Transverse colon (tissue), 3 donors: ENCODE measurements around the gene TTYH3.

Source experiments
- POLR2A ChIP-seq: fragments of 450-650 bp; IDR thresholded peaks from one replicate; pipeline ENCODE4 v1.6.1; 2016; ENCODE audit warnings: antibody characterized with exemption, mild to moderate bottlenecking, moderate library complexity
- TF ChIP-seq, protein P1 (sequence below), 5 experiments: fragments of 200-600 bp in 3 of 5; fragments of 450-650 bp in 2 of 5; sonication (generic) in 3 of 5; IDR thresholded peaks; 1 replicate in 2 of 5; 2 replicates in 3 of 5; pipeline ENCODE4 v1.5.1; 2016 to 2017; ENCODE audit warnings: antibody characterized with exemption in 5 of 5, inconsistent platforms in 3 of 5, mild to moderate bottlenecking in 2 of 5, moderate library complexity in 1 of 5

DNA sequence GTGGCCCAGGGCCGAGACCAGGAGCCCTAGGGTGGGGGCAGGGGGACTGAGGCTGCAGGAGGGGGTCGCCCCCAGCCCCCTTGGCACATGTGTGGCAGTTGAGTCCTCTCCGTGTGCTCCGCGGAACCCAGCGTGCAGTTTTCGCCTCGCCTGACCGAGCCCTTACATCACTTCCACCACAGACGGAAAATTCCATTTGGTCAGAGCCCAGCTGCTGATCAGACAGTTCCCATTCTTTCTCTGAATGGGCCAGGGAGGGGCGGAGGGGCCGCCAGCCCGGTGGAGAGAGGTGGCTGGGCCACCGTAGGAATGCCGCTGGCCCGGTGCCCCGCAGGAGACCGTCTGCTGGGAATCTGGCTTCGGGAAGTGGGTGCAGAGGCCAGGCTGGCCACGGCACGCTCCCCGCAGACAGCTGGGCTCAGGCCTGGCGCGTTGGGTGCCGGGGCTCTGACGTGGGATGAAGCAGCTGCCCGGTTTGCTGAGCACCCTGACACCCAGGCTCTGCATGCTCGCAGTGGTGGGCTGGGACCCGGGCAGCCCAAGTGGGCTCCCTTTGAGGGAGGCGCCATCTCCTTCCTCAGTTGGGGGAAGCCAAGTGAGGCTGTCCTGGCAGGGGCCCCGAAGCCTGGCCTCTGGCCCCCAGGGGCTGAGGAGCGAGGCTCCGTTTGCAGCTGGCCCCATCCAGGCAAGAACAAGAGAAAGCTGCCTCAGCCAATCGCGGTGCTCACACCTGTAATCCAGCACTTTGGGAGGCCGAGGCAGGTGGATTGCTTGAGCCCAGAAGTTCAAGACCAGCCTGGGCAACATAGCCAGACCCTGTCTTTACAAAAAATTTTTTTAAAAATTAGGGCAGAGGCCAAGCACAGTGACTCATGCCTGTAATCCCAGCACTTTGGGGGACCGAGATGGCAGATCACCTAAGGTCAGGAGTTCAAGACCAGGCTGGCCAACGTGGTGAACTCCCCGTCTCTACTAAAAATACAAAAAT, 9.9 kb downstream of the TTYH3 start:
- TF ChIP-seq, protein P1, sequence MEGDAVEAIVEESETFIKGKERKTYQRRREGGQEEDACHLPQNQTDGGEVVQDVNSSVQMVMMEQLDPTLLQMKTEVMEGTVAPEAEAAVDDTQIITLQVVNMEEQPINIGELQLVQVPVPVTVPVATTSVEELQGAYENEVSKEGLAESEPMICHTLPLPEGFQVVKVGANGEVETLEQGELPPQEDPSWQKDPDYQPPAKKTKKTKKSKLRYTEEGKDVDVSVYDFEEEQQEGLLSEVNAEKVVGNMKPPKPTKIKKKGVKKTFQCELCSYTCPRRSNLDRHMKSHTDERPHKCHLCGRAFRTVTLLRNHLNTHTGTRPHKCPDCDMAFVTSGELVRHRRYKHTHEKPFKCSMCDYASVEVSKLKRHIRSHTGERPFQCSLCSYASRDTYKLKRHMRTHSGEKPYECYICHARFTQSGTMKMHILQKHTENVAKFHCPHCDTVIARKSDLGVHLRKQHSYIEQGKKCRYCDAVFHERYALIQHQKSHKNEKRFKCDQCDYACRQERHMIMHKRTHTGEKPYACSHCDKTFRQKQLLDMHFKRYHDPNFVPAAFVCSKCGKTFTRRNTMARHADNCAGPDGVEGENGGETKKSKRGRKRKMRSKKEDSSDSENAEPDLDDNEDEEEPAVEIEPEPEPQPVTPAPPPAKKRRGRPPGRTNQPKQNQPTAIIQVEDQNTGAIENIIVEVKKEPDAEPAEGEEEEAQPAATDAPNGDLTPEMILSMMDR (IDR thresholded peaks at IDR 0.05): no peak
- TF ChIP-seq POLR2A: peak; percentile 10
